OCI-LY3 (cell line): ENCODE measurements around the gene TTC21A.

Source experiments
- H2AFZ ChIP-seq: fragments of 200-600, 300-600 bp; shearing (Covaris generic); 2 replicates; pipeline ENCODE4 v1.6.0; 2014; ENCODE audit warnings: antibody characterized with exemption, low read depth, low read length
- H3K27ac ChIP-seq: fragments of 200-600, 300-600 bp; sonication (generic); 2 replicates; pipeline ENCODE4 v1.5.1; 2014; ENCODE audit warnings: mild to moderate bottlenecking, low read length, moderate library complexity, mixed read lengths
- H3K27me3 ChIP-seq: fragments of 200-600, 300-600 bp; sonication (generic); 2 replicates; pipeline ENCODE4 v1.6.1; 2014; ENCODE audit warnings: low read depth, low read length, mixed read lengths
- H3K36me3 ChIP-seq: fragments of 200-600, 300-600 bp; sonication (generic); replicated peaks from 2 replicates; pipeline ENCODE3; 2014; ENCODE audit warnings: low read depth, low read length, mixed read lengths
- H3K4me1 ChIP-seq: fragments of 300-600, 200-600 bp; sonication (generic); 2 replicates; pipeline ENCODE4 v1.6.1; 2014; ENCODE audit warnings: low read length, mixed read lengths
- H3K4me2 ChIP-seq: fragments of 200-600, 300-600 bp; sonication (generic); 2 replicates; pipeline ENCODE4 v1.6.1; 2014; ENCODE audit warnings: low read length, mixed read lengths
- H3K4me3 ChIP-seq: fragments of 300-600, 200-600 bp; sonication (generic); 2 replicates; pipeline ENCODE4 v1.5.1; 2014; ENCODE audit warnings: antibody characterized with exemption, mild to moderate bottlenecking, low read length, moderate library complexity
- H3K79me2 ChIP-seq: fragments of 300-600, 200-600 bp; shearing (Covaris generic); 2 replicates; pipeline ENCODE4 v1.6.1; 2014; ENCODE audit warnings: mild to moderate bottlenecking, low read length, mixed read lengths
- H3K9ac ChIP-seq: fragments of 300-600, 200-600 bp; shearing (Covaris generic); 2 replicates; pipeline ENCODE4 v1.6.0; 2014; ENCODE audit warnings: mild to moderate bottlenecking, low read length, moderate library complexity
- H3K9me3 ChIP-seq: fragments of 200-600, 300-600 bp; shearing (Covaris generic); 2 replicates; pipeline ENCODE4 v1.6.1; 2014; ENCODE audit warnings: low read length, mixed read lengths; ENCODE audit not compliant: insufficient read depth
- H4K20me1 ChIP-seq: fragments of 200-600, 300-600 bp; sonication (generic); 2 replicates; pipeline ENCODE4 v1.6.1; 2016; ENCODE audit warnings: low read length, mixed read lengths; ENCODE audit not compliant: insufficient read depth
- CTCF ChIP-seq: fragments of 200-600, 300-600 bp; sonication (generic); IDR thresholded peaks from 2 replicates; pipeline ENCODE4 v1.5.1; 2014; ENCODE audit warnings: antibody characterized with exemption, low read length, low read depth
- EZH2phosphoT487 ChIP-seq: fragments of 200-600 bp; shearing (Covaris generic); IDR thresholded peaks from 2 replicates; pipeline ENCODE4 v1.6.1; 2018; ENCODE audit warnings: antibody characterized with exemption, mixed run types, low read depth

The TTC21A gene

GRCh38 chr3:39134305-39134704, 26.8 kb downstream of the TTC21A start:
- H3K9me3 ChIP-seq = no peaks in the 10 kb centered on the region
- no peak overlapping the region for H3K4me2 ChIP-seq
- H2AFZ ChIP-seq = no peak overlapping the region
- H3K4me3 ChIP-seq = no peak overlapping the region
- H3K27me3 ChIP-seq = no peaks in the 10 kb centered on the region
- peaks cover 14% of the 10 kb centered on the region for H3K4me1 ChIP-seq
- TF ChIP-seq CTCF (no peak), EZH2phosphoT487 (no peak)
- no peaks in the 10 kb centered on the region for H4K20me1 ChIP-seq
- H3K36me3 ChIP-seq = no peaks in the 10 kb centered on the region
- no peak overlapping the region for H3K9ac ChIP-seq
- no peaks in the 10 kb centered on the region for H3K79me2 ChIP-seq
- no peak overlapping the region for H3K27ac ChIP-seq

- peaks cover 19% of the 10 kb centered on the region for H3K4me1 ChIP-seq
- H3K27me3 ChIP-seq = no peaks in the 10 kb centered on the region
- no peaks in the 10 kb centered on the region for H4K20me1 ChIP-seq
- H2AFZ ChIP-seq = no peak overlapping the region
- H3K9ac ChIP-seq = no peak overlapping the region
- H3K4me2 ChIP-seq = no peak overlapping the region
- TF ChIP-seq EZH2phosphoT487 = no peak
- no peak for TF ChIP-seq CTCF
- H3K79me2 ChIP-seq = no peaks in the 10 kb centered on the region
- H3K9me3 ChIP-seq = no peaks in the 10 kb centered on the region
- H3K4me3 ChIP-seq = no peak overlapping the region
- no peak overlapping the region for H3K27ac ChIP-seq
- H3K36me3 ChIP-seq = peaks cover 6% of the 10 kb centered on the region
These were observed 27.8 kb downstream of the TTC21A start for GRCh38 chr3:39135170-39135805.

- H3K9me3 ChIP-seq = no peaks in the 10 kb centered on the region
- no peaks in the 10 kb centered on the region for H3K27me3 ChIP-seq
- H2AFZ ChIP-seq = no peak overlapping the region
- H3K36me3 ChIP-seq = peaks cover 17% of the 10 kb centered on the region
- no peaks in the 10 kb centered on the region for H3K79me2 ChIP-seq
- TF ChIP-seq EZH2phosphoT487 (no peak), CTCF (peak; percentile 7; the same call in 1 of the 2 replicates)
- H3K4me3 ChIP-seq = no peak overlapping the region
- peaks cover 19% of the 10 kb centered on the region for H3K4me1 ChIP-seq
- peaks cover 3% of the 10 kb centered on the region; the same call in 1 of the 2 replicates for H4K20me1 ChIP-seq
- H3K27ac ChIP-seq = no peak overlapping the region
- H3K9ac ChIP-seq = no peak overlapping the region
- H3K4me2 ChIP-seq = no peak overlapping the region
These were observed 29.3 kb downstream of the TTC21A start for GRCh38 chr3:39136533-39137434.

GRCh38 chr3:39137435-39137936, 30.0 kb downstream of the TTC21A start:
- no peak overlapping the region for H3K4me3 ChIP-seq
- no peaks in the 10 kb centered on the region for H3K27me3 ChIP-seq
- no peaks in the 10 kb centered on the region for H3K79me2 ChIP-seq
- TF ChIP-seq EZH2phosphoT487 = no peak
- peaks cover 19% of the 10 kb centered on the region for H3K4me1 ChIP-seq
- H3K9me3 ChIP-seq = no peaks in the 10 kb centered on the region
- H3K36me3 ChIP-seq = peaks cover 24% of the 10 kb centered on the region
- H4K20me1 ChIP-seq = peaks cover 7% of the 10 kb centered on the region; the same call in 1 of the 2 replicates
- H3K4me2 ChIP-seq = no peak overlapping the region
- H3K27ac ChIP-seq = no peak overlapping the region
- no peak overlapping the region for H2AFZ ChIP-seq
- H3K9ac ChIP-seq = no peak overlapping the region
